Inferior parietal cortex (tissue), 1 donor: Measurements from ENCODE around the gene FOXF1.
A peak's percentile ranks its signal among the peaks of the same experiment; 100 is the strongest.

ENCODE experiments used
- DNase-seq: peaks from one replicate; pipeline ENCODE4 v3.0.0-alpha.2; 2016; ENCODE audit errors: extremely low spot score

FOXF1 gene

GRCh38 chr16:86533076-86533475, 22.7 kb downstream of the FOXF1 start:
- no peak for DNase-seq

- DNase-seq = peak; percentile 20
Observed at GRCh38 chr16:86533767-86534351, 23.5 kb downstream of the FOXF1 start.

DNA sequence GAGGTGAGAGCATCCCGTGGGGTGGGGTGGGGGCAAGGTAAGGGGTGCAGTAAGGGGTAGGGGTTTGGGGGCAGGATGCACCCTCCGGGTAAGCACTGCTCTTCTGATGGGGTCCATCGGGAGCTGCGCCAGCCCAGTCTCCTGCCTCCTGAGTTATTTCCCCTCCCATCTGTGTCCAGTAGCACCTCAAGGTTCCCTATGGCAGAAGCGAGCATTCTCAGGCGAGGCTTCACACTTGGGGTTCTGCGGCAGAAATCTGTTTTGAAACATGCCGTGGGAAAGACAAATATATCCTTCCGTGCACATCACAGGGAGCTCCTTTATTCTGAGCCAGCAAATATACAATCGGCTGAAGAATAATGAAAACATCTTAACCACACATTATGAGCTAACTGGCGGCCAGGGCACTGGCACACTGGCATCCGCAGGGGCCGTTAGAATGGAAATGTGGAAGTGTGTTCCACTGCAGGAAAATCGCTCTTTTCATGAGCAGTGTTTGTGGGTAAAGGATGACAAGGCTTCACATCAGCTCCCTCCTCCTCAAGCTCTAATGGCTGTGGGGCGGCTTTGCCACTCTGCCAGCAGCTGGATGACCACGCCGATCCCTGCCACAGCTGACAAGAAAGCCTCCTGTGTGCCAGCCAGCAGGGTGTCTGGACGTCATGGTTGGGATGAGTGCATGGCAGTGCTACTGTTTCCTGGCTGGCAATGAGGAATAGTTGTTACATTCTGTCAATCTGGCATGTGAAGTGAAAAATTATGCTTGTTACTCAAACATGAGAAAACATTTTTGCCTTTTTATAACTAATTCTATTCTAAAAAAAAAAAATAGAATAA, 24.7 kb downstream of the FOXF1 start:
- DNase-seq = peak; percentile 20

DNA sequence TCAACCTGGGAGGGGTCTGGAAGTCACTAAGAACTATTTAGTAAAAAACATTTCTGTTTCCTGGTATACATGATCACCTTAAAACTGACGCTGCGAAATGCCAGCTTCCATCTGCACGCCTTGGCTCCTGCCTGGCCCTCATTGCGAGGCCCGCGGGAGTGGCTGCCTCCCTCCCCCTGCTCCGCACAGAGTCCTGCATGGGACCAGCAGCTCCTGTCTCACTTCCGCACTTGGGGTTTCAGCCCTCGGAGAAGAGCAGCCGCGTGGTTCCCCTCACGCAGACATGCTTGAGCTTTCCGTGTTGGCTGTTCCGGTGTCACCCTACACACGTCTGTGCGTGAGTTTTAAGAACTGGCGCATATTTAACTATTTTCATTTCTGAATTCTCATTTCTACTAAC, 26.3 kb downstream of the FOXF1 start:
- no peak for DNase-seq

- no peak for DNase-seq
Observed at GRCh38 chr16:86537486-86537885, 27.2 kb downstream of the FOXF1 start.

DNA sequence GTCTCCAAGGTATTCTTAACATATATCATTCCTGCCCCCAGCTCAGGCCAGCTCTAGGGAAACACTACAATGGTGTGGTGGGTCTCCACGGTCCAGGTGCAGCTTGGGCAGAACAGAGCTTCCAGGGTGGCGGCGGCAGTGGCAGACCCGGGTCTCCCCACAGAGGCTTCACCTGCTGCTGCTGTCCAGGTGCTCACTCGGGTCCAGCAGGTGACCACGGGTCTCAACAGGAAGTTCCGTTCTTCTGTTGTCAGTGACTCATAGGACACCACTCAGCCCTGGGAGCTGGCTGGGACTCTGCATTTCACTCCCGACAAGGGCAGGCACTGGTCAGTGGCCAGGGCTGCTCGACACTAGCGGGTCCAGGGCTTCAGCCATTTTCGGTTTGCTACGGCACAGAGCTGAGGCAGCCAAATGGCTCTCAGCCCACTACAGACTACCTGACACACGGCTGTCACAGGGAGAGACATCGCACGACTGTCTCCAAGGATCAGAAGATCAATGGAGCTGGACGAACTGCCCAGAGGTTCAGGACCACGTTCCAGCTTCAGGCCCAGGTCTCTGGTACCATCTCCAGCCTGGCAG, 28.0 kb downstream of the FOXF1 start:
- no peak for DNase-seq

DNA sequence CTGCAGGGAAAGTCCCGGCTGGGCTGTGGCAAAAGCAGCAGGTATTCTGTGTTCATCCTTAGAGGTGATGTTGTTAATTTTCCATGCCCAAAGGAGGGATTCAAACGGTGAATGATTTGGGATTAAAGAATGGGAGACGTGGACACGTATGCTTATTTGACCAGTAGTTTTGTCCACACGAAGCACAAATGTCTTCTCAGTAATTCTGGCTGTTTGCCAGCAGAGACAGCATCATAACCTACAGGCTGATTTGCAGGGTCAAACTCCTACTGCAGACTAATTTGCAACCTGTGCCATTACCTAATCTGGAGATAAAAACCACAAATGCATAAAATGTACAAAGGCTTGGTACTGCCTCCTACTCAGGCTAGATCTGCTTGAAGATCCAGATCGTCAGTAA, 30.6 kb downstream of the FOXF1 start:
- no peak for DNase-seq

GRCh38 chr16:86541560-86541959, 31.2 kb downstream of the FOXF1 start:
- DNase-seq = no peak

DNA sequence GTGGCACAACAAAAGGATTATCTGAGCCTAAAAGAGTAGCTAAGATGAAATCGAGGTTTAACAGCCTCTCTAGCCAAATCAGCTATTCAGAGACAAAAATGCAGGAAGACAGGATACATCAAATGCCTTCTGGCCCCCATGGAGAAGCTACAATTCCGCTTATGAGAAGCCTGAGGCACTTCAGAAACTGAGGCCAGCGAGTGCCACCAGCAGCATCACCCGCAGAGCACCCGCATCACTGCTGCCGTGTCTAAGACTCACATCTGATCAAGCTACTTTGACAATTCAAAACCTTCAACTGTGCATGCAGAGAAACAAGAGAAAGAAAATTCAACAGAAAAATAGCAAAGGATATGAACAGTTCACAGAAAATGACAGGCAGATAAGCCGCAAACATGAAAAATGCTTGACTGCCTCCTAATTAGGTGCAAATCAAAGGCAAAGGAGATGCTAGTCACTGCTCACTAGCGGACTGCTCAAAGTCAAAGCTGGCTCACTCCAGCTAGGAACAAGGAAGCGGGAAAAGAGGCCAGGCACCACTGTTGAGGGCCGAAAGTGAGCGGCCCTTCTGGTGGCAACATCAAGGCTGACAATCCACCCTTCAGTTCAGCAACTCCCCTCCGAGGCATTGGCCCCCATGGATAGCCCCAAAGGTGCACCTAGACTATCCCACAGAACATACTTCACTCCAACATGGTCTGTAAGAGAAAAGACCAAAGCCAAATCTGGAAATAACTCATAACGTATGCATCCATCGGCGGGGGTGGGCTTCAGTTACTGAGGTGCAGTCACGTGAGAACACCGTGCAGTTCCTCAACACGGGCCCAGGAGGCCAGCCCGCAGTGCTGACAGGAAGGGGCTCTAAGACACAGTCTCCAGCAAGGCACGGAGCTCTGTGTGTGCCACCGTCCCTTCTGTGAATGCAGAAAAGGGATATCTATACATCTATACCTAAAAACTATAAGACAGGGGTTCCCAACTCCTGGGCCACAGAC, 32.7 kb downstream of the FOXF1 start:
- no peak for DNase-seq

GRCh38 chr16:86545481-86545880, 35.2 kb downstream of the FOXF1 start:
- no peak for DNase-seq

- no peak for DNase-seq
Observed at GRCh38 chr16:86545954-86546637, 35.8 kb downstream of the FOXF1 start.

DNA sequence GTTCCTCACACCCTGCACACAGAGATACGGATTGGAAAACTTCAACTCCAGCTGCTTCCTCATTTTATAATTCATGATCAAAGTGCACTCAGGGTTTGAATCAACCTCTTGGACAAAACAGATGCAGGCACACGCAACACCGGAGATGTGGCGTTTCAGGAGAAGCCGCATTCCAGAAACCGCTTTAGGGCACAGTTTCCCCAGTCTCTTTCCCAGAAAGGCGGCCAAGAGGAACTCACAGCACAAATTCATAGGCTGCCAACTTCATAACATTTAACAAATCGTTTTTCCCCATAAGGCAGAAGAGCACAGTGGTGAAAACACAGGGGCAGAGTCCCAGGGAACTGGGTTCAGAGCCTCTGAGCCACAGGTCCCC, 36.3 kb downstream of the FOXF1 start:
- DNase-seq = no peak

GRCh38 chr16:86547286-86547685, 37.0 kb downstream of the FOXF1 start:
- DNase-seq = no peak

DNA sequence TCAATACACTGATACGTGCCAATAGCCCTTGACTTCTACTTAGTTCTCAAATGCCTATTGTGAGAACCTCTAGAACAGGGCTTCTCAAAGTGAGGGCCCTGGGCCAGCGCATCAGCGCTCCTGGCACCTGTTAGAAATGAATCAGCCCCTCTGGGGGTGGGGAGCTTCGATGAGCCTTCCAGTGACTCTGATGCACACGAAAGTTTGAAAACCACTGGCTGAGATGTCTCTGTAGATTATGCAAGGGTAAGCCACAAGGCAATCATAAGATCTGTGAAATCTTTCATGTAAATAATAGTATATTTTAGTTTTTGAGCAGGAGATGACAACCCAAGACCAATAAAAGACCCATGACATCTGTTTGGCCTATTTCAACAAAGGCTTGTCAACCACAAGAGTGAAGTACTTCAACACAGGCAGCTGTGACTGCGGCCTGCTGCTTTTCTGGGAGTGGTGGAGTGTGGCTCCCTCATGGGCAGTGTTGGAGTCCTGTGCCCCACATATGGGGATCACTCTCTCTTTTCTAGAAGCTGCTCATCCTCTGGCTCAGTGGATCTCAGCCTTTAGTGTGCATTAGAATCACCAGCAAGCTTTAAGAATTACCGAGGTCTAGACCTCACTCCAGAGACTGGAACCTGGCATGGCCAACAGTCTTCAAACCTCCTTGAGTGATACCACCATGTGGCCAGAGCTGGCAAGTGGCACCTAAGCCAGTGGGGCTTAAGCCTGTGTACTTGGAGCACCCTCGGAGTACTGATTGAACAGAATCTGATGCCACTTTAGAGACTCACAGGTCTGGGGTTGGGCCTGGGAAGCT, 39.0 kb downstream of the FOXF1 start:
- DNase-seq = no peak

DNA sequence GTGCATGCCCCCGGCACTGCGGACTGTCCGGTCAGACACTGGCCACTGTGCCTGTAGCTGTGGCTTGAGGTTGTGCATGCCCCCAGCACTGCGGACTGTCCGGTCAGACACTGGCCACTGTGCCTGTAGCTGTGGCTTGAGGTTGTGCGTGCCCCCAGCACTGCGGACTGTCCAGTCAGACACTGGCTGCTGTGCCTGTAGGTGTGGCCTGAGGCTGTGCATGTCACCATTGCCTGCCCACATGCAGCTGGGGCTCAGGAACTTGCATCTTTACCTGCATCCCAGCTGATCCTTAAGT, 39.5 kb downstream of the FOXF1 start:
- DNase-seq = no peak

- DNase-seq = no peak
Observed at GRCh38 chr16:86550281-86550680, 40.0 kb downstream of the FOXF1 start.

DNA sequence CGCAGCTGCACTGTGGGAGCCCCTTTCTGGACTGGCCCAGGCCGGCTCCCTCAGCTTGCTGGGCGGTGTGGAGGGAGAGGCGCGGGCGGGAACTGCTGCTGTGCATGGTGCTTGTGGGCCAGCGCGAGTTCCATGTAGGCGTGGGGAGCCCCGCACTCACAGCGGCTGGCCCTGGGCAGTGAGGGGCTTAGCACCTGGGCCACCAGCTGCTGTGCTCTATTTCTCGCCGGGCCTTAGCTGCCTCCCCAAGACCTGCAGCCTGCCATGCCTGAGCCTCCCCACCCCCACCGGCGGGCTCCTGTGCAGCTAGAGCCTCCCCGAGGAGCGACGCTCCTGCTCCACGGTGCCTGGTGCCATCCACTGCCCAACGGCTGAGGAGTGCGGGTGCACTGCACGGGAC, 43.0 kb downstream of the FOXF1 start:
- no peak for DNase-seq

- DNase-seq = no peak
Observed at GRCh38 chr16:86554599-86554916, 44.2 kb downstream of the FOXF1 start.

DNA sequence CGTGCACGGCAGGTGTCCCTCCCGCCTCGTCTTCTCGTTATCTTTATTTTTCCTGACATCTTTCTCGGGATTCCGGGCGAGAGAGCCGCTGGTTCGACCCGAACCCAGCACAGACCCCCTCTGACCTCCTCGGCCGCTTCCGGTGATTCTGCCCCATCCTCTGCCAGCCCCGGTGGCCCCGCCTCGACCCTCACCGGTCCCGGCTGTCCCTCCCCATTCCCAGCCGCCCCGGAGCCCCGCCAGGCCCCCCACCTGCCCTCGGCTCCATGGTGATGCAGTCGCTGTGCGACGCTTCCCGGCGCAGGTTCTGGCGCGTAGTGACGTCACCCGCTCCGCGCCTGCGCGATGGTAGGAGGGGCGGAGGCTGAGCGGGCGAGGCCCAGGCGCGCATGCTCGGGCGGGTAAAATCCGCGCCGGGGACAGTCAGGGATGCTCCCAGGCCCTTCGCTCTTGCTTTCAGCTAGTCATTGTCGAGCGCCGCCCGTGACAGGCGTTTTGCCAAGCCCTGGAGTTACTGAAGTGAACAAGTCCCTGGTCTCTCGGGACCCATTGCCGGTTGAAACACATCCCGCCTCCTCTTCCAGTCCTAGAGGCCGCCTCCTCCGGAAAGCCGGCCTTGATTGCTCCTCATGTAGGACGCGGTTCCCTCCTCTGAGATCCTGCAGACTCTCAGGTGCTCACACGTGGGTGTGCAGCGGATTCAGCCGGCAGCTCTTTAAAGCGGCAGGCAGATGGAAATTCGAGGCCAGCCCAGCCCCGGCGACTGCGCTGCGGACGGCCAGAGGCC, 44.8 kb downstream of the FOXF1 start, which contains the start of gene MTHFSD:
TSS of gene MTHFSD (minus strand) at position 319 of the 787 bp plus-strand sequence. CDS start at position 268, 51 bp downstream.
- peak; percentile 91 for DNase-seq

DNA sequence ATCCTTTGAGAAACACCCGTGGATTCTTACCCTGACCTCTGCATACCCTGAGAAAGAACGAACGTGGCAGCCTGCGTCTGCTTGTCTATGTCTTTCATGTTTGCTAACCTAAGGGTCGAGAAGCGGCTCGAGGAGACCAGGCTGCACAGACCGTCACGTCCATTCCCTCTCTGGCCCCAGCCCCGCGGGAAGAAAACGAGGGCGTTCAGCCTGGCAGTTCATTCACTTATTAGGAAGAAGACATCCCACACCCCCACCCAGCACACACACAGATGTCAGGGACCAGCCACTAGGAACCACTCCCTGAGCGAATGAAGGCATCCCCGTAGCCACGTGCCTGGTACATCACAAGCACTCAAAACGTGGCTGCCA, 45.4 kb downstream of the FOXF1 start:
- no peak for DNase-seq
